IPS-15b (cell line): ENCODE measurements around the gene NCAN.

ENCODE experiments used
- H3K27me3 ChIP-seq: one replicate; pipeline ENCODE4 v1.6.1; 2013; ENCODE audit warnings: low read length; ENCODE audit not compliant: control insufficient read depth, insufficient read depth
- H3K36me3 ChIP-seq: one replicate; pipeline ENCODE4 v1.6.1; 2013; ENCODE audit warnings: low read length; ENCODE audit not compliant: control insufficient read depth, insufficient read depth
- H3K4me1 ChIP-seq: one replicate; pipeline ENCODE4 v1.6.1; 2013; ENCODE audit warnings: mild to moderate bottlenecking, low read length; ENCODE audit not compliant: control insufficient read depth, insufficient read depth
- H3K4me3 ChIP-seq: one replicate; pipeline ENCODE4 v1.5.1; 2013; ENCODE audit warnings: low read depth, low read length
- H3K9ac ChIP-seq: one replicate; pipeline ENCODE4 v1.6.1; 2013; ENCODE audit warnings: low read depth, mild to moderate bottlenecking, low read length
- H3K9me3 ChIP-seq: one replicate; pipeline ENCODE4 v1.6.1; 2013; ENCODE audit warnings: mild to moderate bottlenecking, low read length; ENCODE audit not compliant: control insufficient read depth, insufficient read depth

NCAN gene

DNA sequence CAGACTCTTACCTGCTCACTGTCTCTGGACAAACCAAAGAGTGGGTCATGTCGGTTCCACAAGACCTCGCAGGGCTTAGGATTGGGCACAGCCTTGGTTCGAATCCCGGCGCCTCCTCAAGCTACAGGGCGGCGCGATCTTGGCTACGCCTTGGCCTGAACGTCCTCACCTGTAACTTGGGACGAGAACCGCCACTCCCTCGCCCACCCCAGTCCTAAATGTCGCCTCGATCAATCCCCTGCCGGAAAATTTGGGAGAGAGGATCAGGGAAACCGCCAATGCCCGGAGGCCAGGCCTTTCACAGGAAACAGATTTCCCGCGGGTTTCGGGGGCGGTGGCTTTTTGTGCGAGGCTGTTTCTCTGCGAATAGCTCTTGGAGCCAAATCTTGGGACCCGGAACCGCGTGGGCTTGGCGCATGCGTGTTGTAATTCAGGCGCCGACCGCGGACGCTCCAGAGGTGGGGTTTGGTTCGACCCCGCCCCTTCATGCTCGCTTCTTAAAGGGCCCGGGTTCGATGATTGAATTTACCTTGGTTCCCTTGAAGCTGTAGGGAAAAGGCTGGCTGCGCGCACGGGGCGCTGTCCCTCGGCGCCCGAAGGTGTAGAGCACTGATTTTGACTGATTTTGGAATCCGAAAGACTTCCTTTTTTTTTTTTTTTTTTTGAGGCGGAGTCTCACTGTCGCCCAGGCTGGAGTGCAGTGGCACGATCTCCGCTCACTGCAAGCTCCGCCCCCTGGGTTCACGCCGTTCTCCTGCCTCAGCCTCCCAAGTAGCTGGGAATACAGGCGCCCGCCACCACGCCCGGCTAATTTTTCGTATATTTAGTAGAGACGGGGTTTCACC lies 8.5 kb upstream of the NCAN start, which contains the start of gene NR2C2AP:
NR2C2AP (minus strand) TSS at position 403 of the 845 bp plus-strand sequence; CDS start at position 49, 354 bp downstream.
- peaks cover 36% of the 10 kb centered on the region for H3K27me3 ChIP-seq
- H3K36me3 ChIP-seq = peaks cover 13% of the 10 kb centered on the region
- peaks cover 3% of the 10 kb centered on the region for H3K4me1 ChIP-seq
- H3K9me3 ChIP-seq = no peaks in the 10 kb centered on the region
- H3K4me3 ChIP-seq = peak within 1 kb of the TSS; percentile 93
- peak within 1 kb of the TSS; percentile 91 for H3K9ac ChIP-seq

DNA sequence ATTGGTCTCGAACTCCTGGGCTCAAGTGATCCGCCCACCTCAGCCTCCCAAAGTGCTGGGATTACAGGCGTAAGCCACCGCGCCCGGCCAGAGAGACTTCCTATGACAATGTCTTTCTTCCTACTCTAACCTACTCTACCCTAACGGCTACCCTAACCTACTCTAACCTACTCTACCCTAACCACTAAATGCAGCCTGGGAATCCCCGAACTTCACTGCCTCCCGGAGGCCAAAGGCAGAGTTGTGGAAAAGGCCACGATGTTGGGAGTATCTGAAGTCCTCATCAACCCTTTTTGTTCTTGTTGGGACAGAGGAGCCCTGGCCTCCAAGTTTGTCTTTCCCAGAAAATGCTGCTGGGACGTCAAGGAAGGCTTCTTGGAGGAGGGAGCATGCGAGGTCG lies 7.6 kb upstream of the NCAN start:
- Histone ChIP-seq H3K4me1 (peaks cover 3% of the 10 kb centered on the region), H3K4me3 (no peak overlapping the region), H3K9me3 (no peaks in the 10 kb centered on the region), H3K9ac (no peak overlapping the region), H3K27me3 (peaks cover 43% of the 10 kb centered on the region), H3K36me3 (peaks cover 4% of the 10 kb centered on the region)

DNA sequence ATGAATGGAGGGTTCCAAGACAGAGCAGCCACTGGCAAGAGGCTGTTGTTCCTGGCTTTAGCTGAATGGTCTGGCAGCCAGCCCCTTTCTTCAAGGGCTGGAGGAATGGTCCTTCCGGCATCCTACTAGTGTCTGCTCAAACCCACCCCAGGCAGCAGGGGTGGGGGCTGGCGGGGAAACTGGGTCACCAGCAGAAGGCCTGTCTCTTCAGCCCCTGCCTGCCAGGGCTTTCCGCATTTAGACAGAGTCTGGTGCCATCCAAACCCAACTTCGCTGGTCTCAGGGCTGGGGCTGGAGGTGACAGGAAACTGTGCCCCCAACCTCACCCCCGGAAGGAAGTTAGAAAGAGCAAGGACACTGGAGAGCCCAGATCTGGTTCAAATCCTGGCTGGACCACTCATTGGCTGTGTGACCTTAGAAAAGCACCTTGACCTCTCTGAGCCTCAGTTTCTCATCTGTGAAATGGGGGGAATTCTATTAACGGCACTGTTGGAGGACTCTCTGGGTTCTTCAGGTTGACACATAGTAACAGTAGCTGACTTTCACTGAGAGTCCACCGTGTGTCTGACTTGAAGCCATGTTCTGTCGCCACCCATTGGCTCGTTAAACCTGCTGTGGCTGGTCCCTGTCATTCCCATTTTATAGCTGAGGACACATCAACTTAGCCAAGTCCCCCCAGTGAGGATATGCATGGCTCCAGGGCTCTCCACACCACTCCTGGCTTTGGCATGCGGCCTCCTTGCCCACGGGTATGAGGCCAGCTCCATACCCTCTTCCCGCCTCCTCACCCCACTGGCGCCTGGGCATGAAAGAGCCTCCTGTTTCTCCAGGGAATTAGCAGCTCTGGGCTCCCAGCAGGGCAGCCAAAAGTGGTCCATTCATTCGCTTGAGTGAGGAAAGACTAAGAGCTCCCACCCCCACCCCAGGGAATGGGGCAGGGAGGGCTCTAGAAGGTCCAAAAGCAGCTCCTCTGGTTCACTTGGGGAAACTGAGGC lies 6.0 kb upstream of the NCAN start:
- Histone ChIP-seq H3K9me3 (no peaks in the 10 kb centered on the region), H3K4me1 (peaks cover 3% of the 10 kb centered on the region), H3K9ac (no peak overlapping the region), H3K36me3 (peaks cover 4% of the 10 kb centered on the region), H3K4me3 (no peak overlapping the region), H3K27me3 (peaks cover 56% of the 10 kb centered on the region)

DNA sequence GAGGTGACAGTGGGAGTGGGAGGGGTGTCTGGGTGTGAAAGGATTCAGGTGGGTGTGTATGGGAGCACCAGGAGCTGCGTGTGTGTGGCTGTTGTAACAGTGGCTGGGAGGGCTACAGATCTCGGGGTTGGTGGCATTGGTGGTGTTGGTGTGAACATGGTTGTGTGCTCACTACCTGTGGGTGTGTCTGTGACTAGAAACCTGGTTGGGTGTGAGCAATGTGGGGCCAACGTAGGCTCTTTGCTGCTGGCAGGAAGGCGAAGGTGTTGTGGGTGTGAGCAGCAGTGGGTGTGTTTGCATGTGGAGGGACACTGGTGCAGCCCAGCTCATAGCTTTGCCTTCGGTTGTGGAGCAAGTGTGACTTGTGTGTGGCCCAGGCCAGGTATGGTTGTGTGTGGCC lies 4.8 kb upstream of the NCAN start:
- H3K9me3 ChIP-seq = no peaks in the 10 kb centered on the region
- peaks cover 65% of the 10 kb centered on the region for H3K27me3 ChIP-seq

DNA sequence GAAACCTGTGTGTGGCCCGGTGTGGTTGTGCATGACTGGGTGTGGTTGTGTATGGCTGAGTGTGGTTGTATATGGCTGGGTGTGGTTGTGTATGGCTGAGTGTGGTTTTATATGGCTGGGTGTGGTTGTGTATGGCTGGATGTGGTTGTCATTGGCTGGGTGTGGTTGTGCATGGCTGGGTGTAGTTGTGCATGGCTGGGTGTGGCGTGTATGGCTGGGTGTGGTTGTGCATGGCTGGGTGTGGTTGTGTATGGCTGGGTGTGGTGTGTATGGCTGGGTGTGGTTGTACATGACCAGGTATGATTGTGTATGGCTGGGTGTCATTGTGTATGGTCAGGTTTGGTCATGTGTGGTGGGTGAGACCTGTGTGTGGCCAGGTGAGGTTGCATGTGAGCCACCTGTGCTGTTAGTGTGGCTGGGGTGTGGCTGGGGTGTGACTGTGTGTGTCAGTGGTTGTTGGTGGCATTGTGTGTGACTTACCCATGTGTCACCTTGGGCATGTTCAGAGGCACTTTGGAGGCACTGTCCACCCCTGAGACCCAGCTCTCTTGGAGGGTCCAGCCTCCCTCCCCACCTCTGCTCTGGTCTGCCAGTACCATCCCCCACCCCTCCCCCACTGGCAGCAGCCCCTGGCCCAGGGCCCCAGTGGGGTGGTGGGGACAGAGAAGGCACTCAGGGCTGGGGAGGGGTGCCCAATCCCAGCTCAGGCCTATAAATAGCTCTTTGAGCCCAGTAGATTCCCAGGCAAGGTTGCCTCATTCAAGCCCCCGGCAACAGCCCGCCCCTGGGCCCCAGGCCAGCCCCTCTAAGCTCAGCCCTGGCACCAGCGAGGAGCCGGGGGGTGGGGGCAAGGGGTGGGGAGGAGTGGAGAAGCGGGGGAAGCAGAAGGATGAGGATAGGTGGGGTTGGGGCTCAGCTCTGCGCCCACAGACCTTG lies 3.9 kb upstream of the NCAN start:
- H3K9ac ChIP-seq = no peak overlapping the region
- H3K9me3 ChIP-seq = no peaks in the 10 kb centered on the region
- no peak overlapping the region for H3K4me3 ChIP-seq
- no peaks in the 10 kb centered on the region for H3K36me3 ChIP-seq
- H3K27me3 ChIP-seq = peaks cover 74% of the 10 kb centered on the region
- no peaks in the 10 kb centered on the region for H3K4me1 ChIP-seq

More for the DNA sequence above, 4.8 kb upstream of the NCAN start:
- H3K4me1 ChIP-seq = peaks cover 3% of the 10 kb centered on the region
- H3K4me3 ChIP-seq = no peak overlapping the region
- H3K36me3 ChIP-seq = no peaks in the 10 kb centered on the region
- no peak overlapping the region for H3K9ac ChIP-seq

DNA sequence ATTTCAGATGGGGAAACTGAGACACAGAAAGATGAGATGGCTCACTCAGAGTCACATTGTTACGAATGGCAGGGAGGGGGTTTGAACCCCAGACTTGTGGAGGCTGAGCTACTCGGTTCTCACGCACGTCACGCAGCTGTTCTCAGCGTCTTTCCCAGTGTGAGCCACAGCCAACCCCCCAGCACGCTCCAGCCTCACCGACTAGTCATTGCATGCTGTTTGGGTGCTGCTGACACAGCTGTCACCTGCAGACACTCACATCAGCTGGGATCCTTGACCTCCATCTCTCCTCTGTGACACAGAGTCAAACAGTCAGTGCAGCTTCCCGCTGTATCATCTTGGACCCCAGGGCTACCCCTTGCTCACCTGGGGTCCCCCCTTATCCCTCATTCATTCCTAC lies 2.4 kb upstream of the NCAN start:
- no peaks in the 10 kb centered on the region for H3K4me1 ChIP-seq
- H3K9me3 ChIP-seq = no peaks in the 10 kb centered on the region
- no peak overlapping the region for H3K9ac ChIP-seq
- peaks cover 86% of the 10 kb centered on the region for H3K27me3 ChIP-seq
- no peaks in the 10 kb centered on the region for H3K36me3 ChIP-seq
- H3K4me3 ChIP-seq = no peak overlapping the region

DNA sequence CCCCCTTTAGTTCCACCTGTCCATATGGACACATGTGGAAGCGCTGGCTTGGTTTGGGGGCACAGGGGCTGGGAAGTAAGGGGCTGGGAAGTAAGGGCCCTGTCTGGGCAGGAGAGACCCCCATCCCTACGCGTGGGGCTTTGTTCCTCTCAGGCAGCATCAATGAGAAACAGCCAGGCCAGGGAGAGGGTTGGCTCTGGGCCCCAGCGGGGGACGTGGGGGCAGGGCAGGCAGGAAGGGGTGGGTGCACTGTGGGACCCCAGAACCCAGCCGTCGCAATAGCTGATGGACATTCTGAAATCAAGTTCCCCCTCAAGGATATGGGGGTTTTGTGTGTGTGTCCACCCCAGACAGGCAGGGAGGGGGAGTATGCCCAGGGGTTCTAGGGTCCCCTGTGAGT lies 1.2 kb downstream of the NCAN start:
- Histone ChIP-seq H3K9ac (no peak overlapping the region), H3K4me3 (peak overlapping the region; percentile 56), H3K4me1 (no peaks in the 10 kb centered on the region), H3K27me3 (peaks cover 61% of the 10 kb centered on the region), H3K36me3 (no peaks in the 10 kb centered on the region), H3K9me3 (no peaks in the 10 kb centered on the region)

DNA sequence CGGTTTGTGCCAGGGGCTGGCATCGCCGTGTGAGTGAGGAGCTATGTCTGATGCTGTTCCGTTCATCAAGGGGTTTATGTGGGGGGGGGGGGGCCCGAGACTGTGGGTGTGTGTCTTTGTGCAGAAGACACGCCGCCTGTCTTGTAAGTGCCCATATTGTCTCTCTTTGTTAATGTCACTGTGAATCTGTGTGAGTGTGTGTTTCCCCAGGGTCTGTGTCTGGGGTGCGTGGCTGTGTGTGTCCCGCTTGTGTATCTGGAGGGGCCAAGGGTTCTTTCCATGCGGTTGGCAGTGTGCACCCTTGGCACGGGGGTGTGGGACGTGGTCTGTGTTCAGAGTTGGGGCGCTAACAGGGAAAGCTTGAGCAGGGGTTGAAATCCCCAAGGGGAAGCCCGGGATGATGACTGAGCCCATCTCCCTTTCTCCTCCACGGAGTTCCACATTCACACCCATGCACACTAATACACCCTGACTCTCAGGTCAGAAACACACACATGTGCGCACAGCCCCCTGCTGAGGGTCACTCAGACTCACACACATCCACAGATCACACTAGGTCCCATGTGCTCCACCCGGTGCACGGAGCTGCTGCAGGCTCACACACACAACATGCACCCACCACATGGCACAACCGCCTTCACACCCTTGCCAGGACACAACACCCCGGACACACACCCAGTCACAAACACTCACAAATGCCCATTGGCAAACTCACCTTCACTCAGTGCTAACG lies 1.8 kb downstream of the NCAN start:
- peaks cover 59% of the 10 kb centered on the region for H3K27me3 ChIP-seq
- H3K4me3 ChIP-seq = peak overlapping the region; percentile 1
- H3K4me1 ChIP-seq = no peaks in the 10 kb centered on the region
- H3K9me3 ChIP-seq = no peaks in the 10 kb centered on the region
- H3K9ac ChIP-seq = no peak overlapping the region
- no peaks in the 10 kb centered on the region for H3K36me3 ChIP-seq

DNA sequence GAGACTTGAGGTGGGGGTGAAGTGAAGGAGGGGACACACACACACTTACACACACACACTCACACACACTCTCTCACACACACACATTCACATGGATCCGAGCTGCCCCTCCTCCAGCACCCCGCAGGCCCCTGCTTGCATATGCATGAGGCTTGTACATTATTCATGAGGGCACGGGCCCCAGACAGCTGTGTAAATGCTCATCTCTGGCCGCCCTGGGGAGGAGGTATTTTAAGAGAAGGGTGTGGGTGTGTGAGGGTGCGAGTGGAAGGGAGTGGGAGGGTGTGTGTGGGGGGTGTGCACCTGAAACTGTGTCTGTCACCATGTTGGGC lies 2.4 kb downstream of the NCAN start:
- Histone ChIP-seq H3K4me1 (no peaks in the 10 kb centered on the region), H3K9me3 (no peaks in the 10 kb centered on the region), H3K4me3 (peak overlapping the region; percentile 1), H3K27me3 (peaks cover 54% of the 10 kb centered on the region), H3K9ac (no peak overlapping the region), H3K36me3 (no peaks in the 10 kb centered on the region)

DNA sequence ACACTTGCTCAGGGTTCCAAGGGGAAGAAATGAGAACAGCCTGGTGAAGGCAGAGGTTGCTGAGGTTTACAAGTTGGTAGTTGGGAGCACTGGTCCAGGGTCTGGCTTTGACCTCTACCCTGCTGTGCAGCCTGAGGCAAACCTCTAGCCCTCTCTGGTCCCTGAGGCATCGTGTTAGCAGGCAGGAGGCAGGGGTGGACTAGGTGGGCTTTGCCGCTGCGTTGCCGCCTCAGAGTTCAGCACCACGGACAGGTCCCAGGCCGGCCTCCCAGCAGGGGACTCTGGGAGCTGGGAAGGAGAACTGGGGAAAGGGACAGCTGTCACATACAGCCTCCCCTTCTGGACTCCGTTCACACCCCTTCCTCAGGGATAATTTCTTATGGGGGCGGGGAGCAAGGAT lies 3.1 kb downstream of the NCAN start:
- Histone ChIP-seq H3K4me3 (no peak overlapping the region), H3K36me3 (no peaks in the 10 kb centered on the region), H3K4me1 (no peaks in the 10 kb centered on the region), H3K9ac (no peak overlapping the region), H3K9me3 (no peaks in the 10 kb centered on the region), H3K27me3 (peaks cover 47% of the 10 kb centered on the region)
